ENCODE results near the gene GRPEL2. TPM values are rescaled to one million over a fixed set of nuclear protein-coding genes. Genes with fewer than 3 reads are reported as not detected.

Gene GRPEL2
- total RNA-seq, 1 experiment from 2014 or later = 47.3 TPM

DNA sequence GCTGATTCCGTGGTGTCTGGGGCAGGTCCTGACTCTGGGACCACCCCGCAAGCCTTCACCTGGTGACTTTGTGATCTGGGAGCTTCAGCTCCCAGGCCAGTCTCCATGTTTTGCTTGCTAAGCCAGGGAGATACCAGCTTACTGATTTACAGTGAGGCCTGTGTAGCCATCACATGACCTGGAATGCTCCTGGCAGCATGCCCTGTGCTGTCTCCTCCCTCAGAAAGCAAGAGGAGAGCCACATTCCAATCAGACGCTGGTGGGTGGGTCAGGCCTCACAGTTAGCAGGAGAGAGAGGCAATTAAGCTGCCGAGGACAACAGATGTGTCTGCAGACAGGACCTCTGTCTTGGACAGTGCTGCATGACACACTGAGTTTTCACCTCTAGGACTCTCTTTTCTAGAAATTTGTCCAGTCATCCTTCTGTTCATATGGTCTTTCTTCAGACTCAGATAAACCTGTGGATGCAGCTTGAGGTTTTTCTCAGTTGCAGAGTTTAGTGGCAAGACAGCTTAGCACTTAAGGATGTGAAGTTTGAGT is 24.4 kb upstream of the GRPEL2 start:
- Histone ChIP-seq H3K27me3 (ENCODE audit: insufficient read depth, low read length) (no peaks in the 10 kb centered on the region), H2BK12ac (ENCODE audit: insufficient read length, low read depth, low read length) (no peak overlapping the region), H3T11ph (ENCODE audit: low read length) (no peak overlapping the region), H3K14ac (ENCODE audit: insufficient read depth, low read length) (no peak overlapping the region), H3K79me2 (ENCODE audit: insufficient read depth, low read length) (no peaks in the 10 kb centered on the region), H3K23ac (ENCODE audit: insufficient read length, low read depth, low read length) (no peak overlapping the region), H4K8ac (replicated peaks; ENCODE audit: insufficient read length, low read depth, low read length) (no peak overlapping the region), H3K4me1 (ENCODE audit: insufficient read depth, low read length) (no peaks in the 10 kb centered on the region), H2BK20ac (ENCODE audit: low read depth, low read length, poor library complexity, severe bottlenecking) (no peak overlapping the region), H3K56ac (ENCODE audit: insufficient read length, low read depth, low read length) (no peak overlapping the region), H2BK5ac (ENCODE audit: insufficient read length, low read length) (no peak overlapping the region), H3K18ac (ENCODE audit: insufficient read length, low read depth, low read length) (no peak overlapping the region), H2AK5ac (ENCODE audit: insufficient read length, low read length) (no peak overlapping the region), H2AFZ (ENCODE audit: low read length) (peak overlapping the region; percentile 12), H4K20me1 (ENCODE audit: control insufficient read depth, insufficient read depth, insufficient read length) (no peaks in the 10 kb centered on the region), H3K4me2 (ENCODE audit: insufficient read depth, insufficient read length, low read length) (no peak overlapping the region), H3K79me1 (ENCODE audit: insufficient read depth, low read depth, low read length, poor library complexity, severe bottlenecking) (no peaks in the 10 kb centered on the region), H3K23me2 (ENCODE audit: insufficient read length, low read depth, low read length, poor library complexity, severe bottlenecking) (peaks cover 3% of the 10 kb centered on the region), H4K91ac (ENCODE audit: insufficient read length, low read depth, low read length) (peak overlapping the region; percentile 41), H3K9me3 (ENCODE audit: control insufficient read depth, low read depth, low read length) (no peaks in the 10 kb centered on the region), H2BK15ac (ENCODE audit: low read depth, low read length) (no peak overlapping the region), H3K9ac (ENCODE audit: extremely low read depth, insufficient read length, low read length) (no peak overlapping the region), H4K5ac (ENCODE audit: insufficient read length, low read depth, low read length) (no peak overlapping the region), H2BK120ac (ENCODE audit: low read depth, low read length, poor library complexity, severe bottlenecking) (no peak overlapping the region), H3K27ac (ENCODE audit: insufficient read length, low read depth, low read length) (no peak overlapping the region), H3K4ac (ENCODE audit: low read depth, low read length) (no peak overlapping the region)
- H3K4me3 Mint-ChIP-seq = no peak overlapping the region
- H3K36me3 Mint-ChIP-seq (ENCODE audit: insufficient read depth in 1 of 3, low read depth in 3 of 3) = no peaks in the 10 kb centered on the region
- H3K4me1 Mint-ChIP-seq = peaks cover 6 to 11% of the 10 kb centered on the region in 2 experiments
- whole genome bisulfite sequencing (ENCODE audit: extremely low coverage, insufficient read length, low lambda C conversion rate) = no CpG with 5 or more reads among the region's 4 CpGs
- no peaks in the 10 kb centered on the region for H3K9me3 Mint-ChIP-seq
- H3K27ac Mint-ChIP-seq = no peak overlapping the region
- H3K27me3 Mint-ChIP-seq (ENCODE audit: low read depth) = no peaks in the 10 kb centered on the region; the same call in 1 of the 2 replicates
- TF ChIP-seq, protein P1, sequence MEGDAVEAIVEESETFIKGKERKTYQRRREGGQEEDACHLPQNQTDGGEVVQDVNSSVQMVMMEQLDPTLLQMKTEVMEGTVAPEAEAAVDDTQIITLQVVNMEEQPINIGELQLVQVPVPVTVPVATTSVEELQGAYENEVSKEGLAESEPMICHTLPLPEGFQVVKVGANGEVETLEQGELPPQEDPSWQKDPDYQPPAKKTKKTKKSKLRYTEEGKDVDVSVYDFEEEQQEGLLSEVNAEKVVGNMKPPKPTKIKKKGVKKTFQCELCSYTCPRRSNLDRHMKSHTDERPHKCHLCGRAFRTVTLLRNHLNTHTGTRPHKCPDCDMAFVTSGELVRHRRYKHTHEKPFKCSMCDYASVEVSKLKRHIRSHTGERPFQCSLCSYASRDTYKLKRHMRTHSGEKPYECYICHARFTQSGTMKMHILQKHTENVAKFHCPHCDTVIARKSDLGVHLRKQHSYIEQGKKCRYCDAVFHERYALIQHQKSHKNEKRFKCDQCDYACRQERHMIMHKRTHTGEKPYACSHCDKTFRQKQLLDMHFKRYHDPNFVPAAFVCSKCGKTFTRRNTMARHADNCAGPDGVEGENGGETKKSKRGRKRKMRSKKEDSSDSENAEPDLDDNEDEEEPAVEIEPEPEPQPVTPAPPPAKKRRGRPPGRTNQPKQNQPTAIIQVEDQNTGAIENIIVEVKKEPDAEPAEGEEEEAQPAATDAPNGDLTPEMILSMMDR (conservative IDR thresholded peaks at IDR 0.05) = no peak
- DNase-seq = peak; percentile 55

All from H9 (cell line).